NOMO-1 treated with DMSO at 0.1 percent for 48 hours (cell line): ENCODE data around the gene EIF4E.
"Not testable (repeated sequence)": the region's sequence is repeated elsewhere in the genome, so short reads cannot be mapped to it uniquely, and the experiment has no call there.

Experiments
- DNase-seq: peaks from one replicate; lab custom pipeline; 2025; ENCODE audit not compliant: unreplicated experiment; lab: John Stamatoyannopoulos, UW

The EIF4E gene

GRCh38 chr4:98934851-98935250 lies 5.9 kb upstream of the EIF4E start:
- not testable (repeated sequence) for DNase-seq

GRCh38 chr4:98932539-98932938 lies 3.6 kb upstream of the EIF4E start:
- DNase-seq = peak; percentile 92

- peak; percentile 37 for DNase-seq
Measured at GRCh38 chr4:98930311-98930865, 1.5 kb upstream of the EIF4E start.

GRCh38 chr4:98929341-98930267 lies 671 bp upstream of the EIF4E start:
- peak; percentile 84 for DNase-seq

- peak; percentile 74 for DNase-seq
Measured at GRCh38 chr4:98928131-98928504, 815 bp downstream of the EIF4E start.

GRCh38 chr4:98926257-98926656 lies 2.7 kb downstream of the EIF4E start:
- DNase-seq = not testable (repeated sequence)

GRCh38 chr4:98921292-98921691 lies 7.6 kb downstream of the EIF4E start:
- DNase-seq = no peak

- no peak for DNase-seq
Measured at GRCh38 chr4:98919996-98920395, 8.9 kb downstream of the EIF4E start.

- DNase-seq = not testable (repeated sequence)
Measured at GRCh38 chr4:98910728-98911127, 18.2 kb downstream of the EIF4E start.

GRCh38 chr4:98909646-98910401 lies 19.1 kb downstream of the EIF4E start:
- no peak for DNase-seq

GRCh38 chr4:98908703-98909262 lies 20.1 kb downstream of the EIF4E start:
- DNase-seq = no peak

- DNase-seq = no peak
Measured at GRCh38 chr4:98908182-98908581, 20.8 kb downstream of the EIF4E start.

GRCh38 chr4:98905839-98906238 lies 23.1 kb downstream of the EIF4E start:
- DNase-seq = no peak

- DNase-seq = no peak
Measured at GRCh38 chr4:98905297-98905696, 23.6 kb downstream of the EIF4E start.

- no peak for DNase-seq
Measured at GRCh38 chr4:98903963-98904362, 25.0 kb downstream of the EIF4E start.

GRCh38 chr4:98903561-98903960 lies 25.4 kb downstream of the EIF4E start:
- DNase-seq = no peak

GRCh38 chr4:98899277-98899676 lies 29.7 kb downstream of the EIF4E start:
- DNase-seq = no peak

- no peak for DNase-seq
Measured at GRCh38 chr4:98891478-98892337, 37.2 kb downstream of the EIF4E start.

GRCh38 chr4:98890702-98891455 lies 38.1 kb downstream of the EIF4E start:
- no peak for DNase-seq

- DNase-seq = no peak
Measured at GRCh38 chr4:98887145-98887544, 41.8 kb downstream of the EIF4E start.
